Pulmonary artery endothelial cell (primary cell): ENCODE data around the gene DHX32. TPM values are rescaled to one million over a fixed set of nuclear protein-coding genes. Genes with fewer than 3 reads are reported as not detected.

Experiments
- DNase-seq: peaks from one replicate; pipeline ENCODE4 v3.0.0-alpha.2; 2011; ENCODE audit warnings: low read depth, low spot score
- total RNA-seq: library from RNA; depleted of rRNA; stranded (reverse); fragments of >200 nt; gene quantifications from 2 replicates; pipeline ENCODE4 v1.2.3, GENCODE V29; 2014

The DHX32 gene
- total RNA-seq, 1 donor from 2014 or later: 37.4 TPM

DNA sequence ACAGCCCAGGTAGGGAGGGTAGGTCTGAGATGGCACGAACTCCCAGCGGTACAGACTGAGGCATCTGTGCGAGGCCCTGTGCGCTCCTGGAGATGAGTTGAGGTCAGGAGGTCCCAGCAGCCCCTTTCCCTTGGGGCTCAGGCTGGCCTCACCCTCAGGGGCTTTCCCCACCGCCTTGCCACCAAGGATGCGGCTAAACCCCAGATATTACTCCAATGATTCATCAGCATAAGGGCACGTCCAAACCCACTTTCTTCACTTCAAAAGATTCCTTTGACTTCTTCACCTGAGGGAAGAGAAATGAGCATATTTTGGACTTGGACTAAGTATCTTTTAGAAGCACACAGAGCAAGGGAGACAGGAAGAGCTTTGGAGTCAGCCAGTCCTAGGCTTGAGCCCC lies 78.4 kb downstream of the DHX32 start:
- no peak for DNase-seq

DNA sequence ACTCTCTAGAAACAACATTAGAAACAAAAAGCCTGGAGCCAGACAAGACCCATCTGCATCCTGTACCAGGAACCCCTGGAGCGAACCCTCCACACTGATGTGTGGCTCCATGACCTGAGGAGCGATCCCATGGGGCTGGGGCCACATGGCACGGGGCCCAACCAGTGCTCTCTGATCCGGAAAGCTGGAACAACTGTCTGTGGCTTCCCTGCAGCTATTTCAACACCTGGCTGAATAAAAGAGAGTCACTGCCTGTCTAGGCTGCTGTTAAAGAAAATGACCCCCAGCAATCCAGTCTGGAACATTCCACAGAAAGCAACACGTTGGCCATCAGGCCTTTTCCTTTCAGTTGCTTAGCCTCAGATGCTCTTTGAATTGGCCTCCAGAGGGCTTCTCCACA lies 79.0 kb downstream of the DHX32 start:
- DNase-seq: no peak

GRCh38 chr10:125801574-125801973 lies 79.5 kb downstream of the DHX32 start:
- DNase-seq: no peak

DNA sequence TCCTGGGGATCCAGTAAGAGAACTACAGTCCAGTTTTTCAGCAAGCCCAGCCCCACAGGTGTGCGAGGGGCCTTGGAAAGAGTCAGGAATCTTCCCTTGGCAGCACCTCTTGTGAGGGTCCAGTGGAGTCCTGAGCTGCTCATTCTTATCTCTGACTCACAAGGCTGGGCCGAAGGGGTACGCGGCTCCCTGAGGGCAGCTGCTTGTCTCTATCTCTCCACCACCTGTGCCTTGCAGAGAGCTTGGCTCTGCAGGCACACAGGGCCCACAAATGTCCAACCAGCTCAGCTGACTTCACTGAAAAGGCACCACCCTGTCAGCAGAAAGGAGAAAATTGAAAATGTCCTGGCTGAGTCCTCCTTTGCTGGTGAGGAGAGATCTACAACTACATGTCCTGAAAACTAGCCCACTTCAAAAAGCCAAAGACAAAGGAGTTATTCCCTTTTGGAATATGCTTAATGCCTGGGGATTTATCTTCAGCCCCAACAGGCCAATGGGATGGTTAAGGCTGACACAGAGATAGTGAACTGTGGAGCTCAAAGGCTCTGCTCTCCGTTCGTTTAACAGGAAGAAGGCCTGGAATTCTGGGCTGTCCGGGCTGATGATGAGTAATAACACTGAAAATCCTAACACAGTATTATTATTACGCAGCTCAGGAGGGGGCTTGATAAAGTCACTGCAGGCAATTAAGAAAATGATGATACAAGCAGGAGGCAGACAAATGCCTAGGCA lies 81.5 kb downstream of the DHX32 start:
- no peak for DNase-seq

- DNase-seq: no peak
Measured at GRCh38 chr10:125797994-125798662, 83.0 kb downstream of the DHX32 start.

DNA sequence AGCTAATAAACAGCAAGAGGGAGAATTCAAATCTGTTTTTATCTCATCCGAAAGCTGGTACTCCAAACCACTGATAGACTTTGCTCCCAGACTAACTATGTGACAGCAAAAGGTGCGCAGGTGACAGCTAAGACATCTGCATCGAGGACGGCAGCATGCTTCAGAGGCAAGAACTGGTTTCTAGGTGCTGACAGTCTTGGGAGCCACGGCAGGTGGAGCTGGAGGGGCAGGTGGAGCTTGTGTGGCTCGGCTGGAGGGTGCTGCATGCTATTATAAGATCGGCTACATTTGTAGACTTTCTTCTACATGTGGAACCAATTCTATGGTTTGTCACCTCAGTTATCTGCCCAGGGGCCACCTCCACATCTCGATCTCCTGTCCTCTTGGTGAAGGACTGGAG lies 83.7 kb downstream of the DHX32 start:
- DNase-seq: no peak

- DNase-seq: no peak
Measured at GRCh38 chr10:125795637-125796190, 85.4 kb downstream of the DHX32 start.

DNA sequence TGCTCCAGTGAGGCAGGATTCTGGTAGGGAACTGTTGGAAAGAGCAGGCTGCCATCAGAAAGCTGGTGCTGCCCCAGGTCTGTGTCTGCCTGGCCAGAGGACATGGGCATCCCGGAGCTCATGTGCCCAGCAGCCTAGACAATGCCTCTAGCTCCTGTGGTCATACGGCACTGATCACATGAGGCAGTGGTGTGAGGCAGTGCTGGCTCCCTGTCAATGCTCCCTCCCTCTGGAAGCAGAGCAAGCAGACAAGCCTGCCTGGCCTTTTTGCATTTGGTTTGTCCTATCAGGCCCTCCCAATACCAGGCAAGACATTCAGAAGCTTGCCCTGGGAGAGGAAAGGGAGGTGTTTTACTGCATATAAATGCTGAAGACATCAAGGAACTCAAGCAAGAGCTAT lies 86.0 kb downstream of the DHX32 start:
- DNase-seq: no peak

DNA sequence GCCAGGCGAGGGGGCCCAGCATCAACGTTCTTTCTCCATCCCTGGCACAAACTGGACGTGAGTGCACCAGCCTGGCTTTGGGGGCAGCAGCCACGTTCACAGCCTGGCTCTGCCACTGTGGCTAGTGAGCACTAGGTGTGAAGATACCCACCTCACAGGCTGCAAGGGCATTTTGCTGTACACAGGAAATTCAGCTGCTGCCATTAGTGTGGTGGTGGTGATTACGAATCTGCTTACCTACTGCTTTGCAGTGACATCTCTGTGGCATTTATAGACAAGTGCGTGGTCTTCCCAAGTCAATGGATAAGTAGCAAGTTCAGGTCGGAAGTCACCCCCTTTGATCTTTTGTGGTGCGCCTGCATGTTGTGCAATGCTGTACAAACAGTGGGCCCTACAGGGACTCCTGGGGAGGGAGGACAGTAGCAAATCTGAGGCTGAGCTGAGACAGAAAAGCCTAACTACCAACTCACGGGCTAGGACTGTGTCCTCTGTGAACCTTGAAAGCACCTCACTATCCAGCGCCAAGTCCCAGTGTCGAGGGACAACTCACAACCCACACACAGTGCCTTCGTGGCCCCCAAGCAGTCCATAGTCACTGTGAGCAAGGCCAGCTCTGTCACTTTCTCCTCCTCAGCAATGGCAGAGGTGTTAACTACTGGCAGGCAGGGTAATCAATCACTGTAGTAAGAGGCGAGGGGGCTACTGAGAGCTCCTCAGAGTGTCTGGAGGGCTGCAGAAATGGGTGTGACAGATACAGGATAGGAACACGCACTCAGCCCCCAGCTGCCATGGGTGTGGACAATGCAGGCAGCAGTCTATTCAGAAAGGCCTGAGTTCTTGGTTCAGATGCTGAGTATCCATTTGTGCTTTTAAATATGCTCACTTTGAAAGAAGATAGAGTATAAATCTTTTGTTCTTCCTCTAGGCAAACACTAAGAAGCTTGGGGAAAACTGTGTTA lies 88.5 kb downstream of the DHX32 start:
- DNase-seq: no peak

DNA sequence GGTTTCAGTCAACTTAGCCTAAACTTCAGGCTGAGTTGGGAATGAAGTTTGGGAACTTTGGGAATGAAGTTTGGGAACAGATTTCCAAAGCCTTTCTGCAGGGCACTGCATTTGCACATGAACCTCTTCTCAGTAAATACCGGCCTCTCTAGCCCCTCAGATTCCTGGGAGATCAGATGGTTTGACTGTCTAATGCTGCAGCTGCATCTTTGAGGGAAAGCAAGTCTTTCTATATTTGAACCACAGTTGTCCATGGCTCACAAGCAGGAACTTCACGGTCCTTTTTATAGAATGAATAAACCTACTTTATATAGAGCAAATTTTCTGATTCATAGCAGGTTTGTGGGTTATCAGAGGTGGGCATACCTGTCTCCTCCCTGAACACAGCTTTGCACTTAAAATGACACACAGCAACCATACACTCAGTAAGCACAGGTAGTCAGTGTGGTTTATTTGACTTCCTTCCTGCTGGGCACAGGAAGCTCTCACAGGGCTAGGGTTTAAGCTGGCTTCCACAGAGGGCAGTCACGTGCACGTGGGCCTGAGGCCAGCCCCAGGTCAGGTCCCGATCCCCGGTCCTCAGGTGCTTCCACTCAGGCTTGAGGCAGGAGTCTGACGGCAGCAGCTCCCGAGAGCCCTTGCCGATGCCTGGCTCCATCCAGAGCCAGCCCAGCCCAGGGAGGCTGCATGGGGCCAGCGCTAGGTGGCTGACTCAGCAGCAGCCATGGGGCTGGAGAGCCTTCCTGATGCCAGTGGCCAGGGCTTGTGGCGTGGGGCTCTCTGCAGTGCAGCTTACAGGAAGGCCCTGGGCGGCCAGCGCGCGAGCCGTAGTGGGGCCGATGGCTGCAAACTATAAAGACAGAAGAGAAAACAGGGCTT lies 92.7 kb downstream of the DHX32 start:
- no peak for DNase-seq

Other genes with a start within 250 kb of the DHX32 start
- not detected in 2 replicates for gene TEX36, start 198.1 kb downstream of the DHX32 start, total RNA-seq
- 17.2 and 22.4 TPM in 2 replicates for gene EDRF1, start 161.6 kb downstream of the DHX32 start, total RNA-seq
- gene MMP21, start 105.5 kb downstream of the DHX32 start, total RNA-seq: 0.07 TPM in 1 of 2 replicates, not detected in the other
- 43.9 and 67.2 TPM in 2 replicates for gene UROS, start 58.0 kb downstream of the DHX32 start, total RNA-seq
- 49.2 and 74.0 TPM in 2 replicates for gene BCCIP, start 57.7 kb downstream of the DHX32 start, total RNA-seq
- gene FANK1, start 15.3 kb upstream of the DHX32 start, total RNA-seq: 0.95 and 1.4 TPM in 2 replicates